ENCODE data around the gene MFSD2B.

MFSD2B gene

GRCh38 chr2:24046930-24047702 lies 37.2 kb downstream of the MFSD2B start, which contains the start of gene WDCP:
TSS of gene WDCP (minus strand) at chr2:24047391. CDS start at chr2:24039494, 7,897 bp downstream.
- under 1% methylated on average over 38 of the region's 38 CpGs for WGBS
- Histone ChIP-seq H3K4ac (ENCODE audit: low read depth in 1 of 2, low read length in 2 of 2) (peak within 1 kb of the TSS in 1 of 2 experiments; percentile 38), H4K8ac (ENCODE audit: low read length) (peak within 1 kb of the TSS; percentile 95), H3K27me3 (ENCODE audit: control insufficient read depth in 1 of 2, insufficient read depth in 1 of 2, low read length in 2 of 2) (no peaks in the 10 kb centered on the region), H3K27ac (ENCODE audit: low read length, poor library complexity, severe bottlenecking) (peak within 1 kb of the TSS; percentile 21), H4K91ac (ENCODE audit: low read length) (no peak within 1 kb of the TSS), H2AFZ (ENCODE audit: low read depth, low read length) (peak within 1 kb of the TSS; percentile 80), H3K79me1 (replicated peaks; ENCODE audit: low read length, poor library complexity, severe bottlenecking) (peaks cover 11% of the 10 kb centered on the region), H3K23ac (ENCODE audit: low read length in 2 of 2) (peak within 1 kb of the TSS in 1 of 2 experiments; percentile 84), H3K4me3 (ENCODE audit: insufficient read depth in 1 of 2, low read depth in 1 of 2, low read length in 2 of 2) (peak within 1 kb of the TSS; percentile 82 to 95), H3K4me2 (ENCODE audit: low read length, poor library complexity, severe bottlenecking) (peak within 1 kb of the TSS; percentile 87), H2BK5ac (ENCODE audit: low read depth, low read length, poor library complexity, severe bottlenecking) (no peak within 1 kb of the TSS), H2BK15ac (ENCODE audit: low read depth, poor library complexity, severe bottlenecking) (no peak within 1 kb of the TSS), H3K4me1 (ENCODE audit: control insufficient read depth, insufficient read depth, low read depth, low read length) (peaks cover 6% of the 10 kb centered on the region), H2BK12ac (ENCODE audit: low read length in 2 of 2) (peak within 1 kb of the TSS in 1 of 2 experiments; percentile 54), H3K36me3 (ENCODE audit: control insufficient read depth in 1 of 2, insufficient read depth in 2 of 2, low read depth in 1 of 2, low read length in 2 of 2) (no peaks in the 10 kb centered on the region), H3K9me3 (ENCODE audit: control insufficient read depth, low read length) (no peaks in the 10 kb centered on the region), H3K14ac (ENCODE audit: low read length in 2 of 2) (peak within 1 kb of the TSS in 1 of 2 experiments; percentile 61), H2AK5ac (ENCODE audit: low read length, severe bottlenecking) (no peak within 1 kb of the TSS), H3K18ac (ENCODE audit: low read depth in 1 of 2, low read length in 2 of 2) (peak within 1 kb of the TSS; percentile 70 to 90), H3K9ac (ENCODE audit: low read length) (peak within 1 kb of the TSS; percentile 87), H2BK120ac (ENCODE audit: low read depth, low read length) (no peak within 1 kb of the TSS)
- DNase-seq: peak; percentile 100

DNA sequence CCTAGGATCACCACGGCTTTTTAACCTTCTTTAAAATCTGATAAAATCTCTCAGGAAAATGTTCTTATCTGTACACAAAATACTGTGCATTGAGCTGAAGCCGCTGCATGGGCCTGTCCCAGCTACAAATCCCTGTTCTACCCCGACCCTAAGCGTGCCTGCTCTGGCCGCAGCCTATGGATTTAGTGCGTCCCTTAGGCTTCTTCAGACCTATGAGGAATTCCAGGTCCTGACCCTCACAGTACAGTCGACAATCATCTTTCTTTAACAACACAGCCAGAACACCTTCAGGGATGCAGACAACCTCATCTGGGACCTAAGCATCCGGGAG lies 37.8 kb downstream of the MFSD2B start:
- Histone ChIP-seq H3K18ac (ENCODE audit: low read depth in 1 of 2, low read length in 2 of 2) (peak overlapping the region in 1 of 2 experiments; percentile 45), H2BK15ac (ENCODE audit: low read depth, poor library complexity, severe bottlenecking) (no peak overlapping the region), H2AFZ (ENCODE audit: low read depth, low read length) (peak overlapping the region; percentile 80), H3K27me3 (ENCODE audit: control insufficient read depth in 1 of 2, insufficient read depth in 1 of 2, low read length in 2 of 2) (no peaks in the 10 kb centered on the region), H3K9ac (ENCODE audit: low read length) (no peak overlapping the region), H2AK5ac (ENCODE audit: low read length, severe bottlenecking) (no peak overlapping the region), H3K36me3 (ENCODE audit: control insufficient read depth in 1 of 2, insufficient read depth in 2 of 2, low read depth in 1 of 2, low read length in 2 of 2) (no peaks in the 10 kb centered on the region), H3K4me1 (ENCODE audit: control insufficient read depth, insufficient read depth, low read depth, low read length) (peaks cover 6% of the 10 kb centered on the region), H3K4me3 (ENCODE audit: insufficient read depth in 1 of 2, low read depth in 1 of 2, low read length in 2 of 2) (peak overlapping the region in 1 of 2 experiments; percentile 95), H2BK5ac (ENCODE audit: low read depth, low read length, poor library complexity, severe bottlenecking) (no peak overlapping the region), H3K23ac (ENCODE audit: low read length in 2 of 2) (peak overlapping the region in 1 of 2 experiments; percentile 84), H3K79me1 (replicated peaks; ENCODE audit: low read length, poor library complexity, severe bottlenecking) (peaks cover 11% of the 10 kb centered on the region), H2BK120ac (ENCODE audit: low read depth, low read length) (no peak overlapping the region), H2BK12ac (ENCODE audit: low read length in 2 of 2) (peak overlapping the region in 1 of 2 experiments; percentile 54), H3K4me2 (ENCODE audit: low read length, poor library complexity, severe bottlenecking) (peak overlapping the region; percentile 44), H3K4ac (ENCODE audit: low read depth in 1 of 2, low read length in 2 of 2) (peak overlapping the region in 1 of 2 experiments; percentile 38), H4K8ac (ENCODE audit: low read length) (peak overlapping the region; percentile 95), H3K14ac (ENCODE audit: low read length in 2 of 2) (no peak overlapping the region), H4K91ac (ENCODE audit: low read length) (no peak overlapping the region), H3K27ac (ENCODE audit: low read length, poor library complexity, severe bottlenecking) (no peak overlapping the region), H3K9me3 (ENCODE audit: control insufficient read depth, low read length) (no peaks in the 10 kb centered on the region)
- WGBS: 73% methylated on average over 8 of the region's 8 CpGs
- DNase-seq: no peak

GRCh38 chr2:24048769-24049484 lies 39.0 kb downstream of the MFSD2B start:
- Histone ChIP-seq H2AFZ (ENCODE audit: low read depth, low read length) (no peak overlapping the region), H3K27ac (ENCODE audit: low read length, poor library complexity, severe bottlenecking) (no peak overlapping the region), H3K23ac (ENCODE audit: low read length in 2 of 2) (no peak overlapping the region), H3K4me1 (ENCODE audit: control insufficient read depth, insufficient read depth, low read depth, low read length) (peaks cover 6% of the 10 kb centered on the region), H3K18ac (ENCODE audit: low read depth in 1 of 2, low read length in 2 of 2) (no peak overlapping the region), H3K4me2 (ENCODE audit: low read length, poor library complexity, severe bottlenecking) (peak overlapping the region; percentile 87), H3K14ac (ENCODE audit: low read length in 2 of 2) (no peak overlapping the region), H2AK5ac (ENCODE audit: low read length, severe bottlenecking) (no peak overlapping the region), H3K9me3 (ENCODE audit: control insufficient read depth, low read length) (no peaks in the 10 kb centered on the region), H3K27me3 (ENCODE audit: control insufficient read depth in 1 of 2, insufficient read depth in 1 of 2, low read length in 2 of 2) (no peaks in the 10 kb centered on the region), H4K8ac (ENCODE audit: low read length) (no peak overlapping the region), H3K9ac (ENCODE audit: low read length) (peak overlapping the region; percentile 45), H2BK120ac (ENCODE audit: low read depth, low read length) (no peak overlapping the region), H2BK12ac (ENCODE audit: low read length in 2 of 2) (no peak overlapping the region), H3K36me3 (ENCODE audit: control insufficient read depth in 1 of 2, insufficient read depth in 2 of 2, low read depth in 1 of 2, low read length in 2 of 2) (peaks cover 0 to 3% of the 10 kb centered on the region in 2 experiments), H3K4me3 (ENCODE audit: insufficient read depth in 1 of 2, low read depth in 1 of 2, low read length in 2 of 2) (peak overlapping the region; percentile 65 to 77), H2BK15ac (ENCODE audit: low read depth, poor library complexity, severe bottlenecking) (peak overlapping the region; percentile 16), H3K79me1 (replicated peaks; ENCODE audit: low read length, poor library complexity, severe bottlenecking) (peaks cover 8% of the 10 kb centered on the region), H3K4ac (ENCODE audit: low read depth in 1 of 2, low read length in 2 of 2) (no peak overlapping the region), H4K91ac (ENCODE audit: low read length) (no peak overlapping the region), H2BK5ac (ENCODE audit: low read depth, low read length, poor library complexity, severe bottlenecking) (no peak overlapping the region)
- DNase-seq: no peak
- WGBS: 75% methylated on average over 16 of the region's 23 CpGs

DNA sequence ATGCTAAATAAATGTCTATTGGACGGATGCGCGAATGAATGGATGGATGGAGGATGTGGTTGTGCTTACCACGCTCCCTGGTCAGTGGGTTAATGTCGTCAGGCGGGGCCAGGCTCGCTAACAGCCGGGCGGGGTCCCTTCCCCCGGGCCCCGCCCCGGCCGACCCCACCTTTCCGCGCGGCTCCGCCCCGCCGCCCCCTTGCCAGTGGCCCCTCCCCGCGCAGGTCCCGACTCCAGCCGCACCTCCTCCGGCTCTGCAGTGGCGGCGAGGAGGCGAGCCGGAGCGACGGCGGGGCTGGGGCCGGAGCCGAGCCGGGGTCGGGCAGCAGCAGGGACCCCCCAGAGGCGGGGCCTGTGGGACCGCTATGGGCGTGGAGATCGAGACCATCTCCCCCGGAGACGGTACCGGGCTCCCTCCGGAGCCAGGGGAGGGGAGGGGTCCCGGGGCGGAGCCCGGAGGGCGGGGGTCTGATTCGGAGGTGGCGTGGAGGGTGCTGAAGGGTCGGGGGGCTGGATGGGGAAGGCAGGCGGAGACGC lies 39.7 kb downstream of the MFSD2B start, which contains the start of gene FKBP1B:
TSS of gene FKBP1B (plus strand) at position 257 of the 537 bp plus-strand sequence. CDS start at position 366, 109 bp downstream.
- no peak within 1 kb of the TSS for H2BK5ac ChIP-seq (ENCODE audit: low read depth, low read length, poor library complexity, severe bottlenecking)
- WGBS: 0% methylated on average over 45 of the region's 52 CpGs

More for the DNA sequence above, 39.7 kb downstream of the MFSD2B start, which contains the start of gene FKBP1B:
- Histone ChIP-seq H3K4ac (ENCODE audit: low read depth in 1 of 2, low read length in 2 of 2) (peak within 1 kb of the TSS in 1 of 2 experiments; percentile 32), H3K9ac (ENCODE audit: low read length) (peak within 1 kb of the TSS; percentile 58), H3K4me2 (ENCODE audit: low read length, poor library complexity, severe bottlenecking) (peak within 1 kb of the TSS; percentile 87), H2BK15ac (ENCODE audit: low read depth, poor library complexity, severe bottlenecking) (peak within 1 kb of the TSS; percentile 16), H2BK120ac (ENCODE audit: low read depth, low read length) (peak within 1 kb of the TSS; percentile 77), H2BK12ac (ENCODE audit: low read length in 2 of 2) (no peak within 1 kb of the TSS), H3K4me1 (ENCODE audit: control insufficient read depth, insufficient read depth, low read depth, low read length) (peaks cover 6% of the 10 kb centered on the region), H3K18ac (ENCODE audit: low read depth in 1 of 2, low read length in 2 of 2) (no peak within 1 kb of the TSS), H3K27me3 (ENCODE audit: control insufficient read depth in 1 of 2, insufficient read depth in 1 of 2, low read length in 2 of 2) (no peaks in the 10 kb centered on the region), H3K14ac (ENCODE audit: low read length in 2 of 2) (no peak within 1 kb of the TSS), H2AK5ac (ENCODE audit: low read length, severe bottlenecking) (no peak within 1 kb of the TSS), H3K36me3 (ENCODE audit: control insufficient read depth in 1 of 2, insufficient read depth in 2 of 2, low read depth in 1 of 2, low read length in 2 of 2) (peaks cover 0 to 8% of the 10 kb centered on the region in 2 experiments), H4K91ac (ENCODE audit: low read length) (no peak within 1 kb of the TSS), H3K23ac (ENCODE audit: low read length in 2 of 2) (no peak within 1 kb of the TSS), H3K79me1 (replicated peaks; ENCODE audit: low read length, poor library complexity, severe bottlenecking) (peaks cover 8% of the 10 kb centered on the region), H2AFZ (ENCODE audit: low read depth, low read length) (peak within 1 kb of the TSS; percentile 76), H4K8ac (ENCODE audit: low read length) (no peak within 1 kb of the TSS), H3K4me3 (ENCODE audit: insufficient read depth in 1 of 2, low read depth in 1 of 2, low read length in 2 of 2) (peak within 1 kb of the TSS; percentile 65 to 77), H3K9me3 (ENCODE audit: control insufficient read depth, low read length) (no peaks in the 10 kb centered on the region), H3K27ac (ENCODE audit: low read length, poor library complexity, severe bottlenecking) (no peak within 1 kb of the TSS)
- DNase-seq: peak; percentile 58

All from mesenchymal stem cell (in vitro differentiated cells and primary cell).